ENCODE results near the gene WWP2. TPM values are rescaled to one million over a fixed set of nuclear protein-coding genes. Genes with fewer than 3 reads are reported as not detected.

Gene WWP2
- total RNA-seq, 1 experiment from 2014 or later, result 40.2 TPM

DNA sequence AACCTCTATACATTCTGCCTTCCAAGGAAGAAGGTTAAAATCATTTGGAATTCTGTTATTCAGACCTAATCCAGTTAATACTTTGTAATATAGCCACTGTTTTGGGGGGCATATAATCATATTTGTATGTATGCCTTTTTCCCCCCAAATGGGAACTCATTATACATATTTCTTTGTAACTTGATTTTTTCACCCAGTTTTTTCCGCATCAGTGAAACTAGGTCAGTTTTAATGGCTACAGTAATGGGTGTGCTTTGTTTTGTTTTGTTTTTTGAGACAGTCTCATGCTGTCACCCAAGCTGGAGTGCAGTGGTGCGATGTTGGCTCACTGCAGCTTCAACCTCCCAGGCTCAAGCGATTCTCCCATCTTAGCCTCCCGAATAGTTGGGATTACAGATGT, 54.9 kb downstream of the WWP2 start:
- WGBS (ENCODE audit: extremely low coverage, insufficient read length, low lambda C conversion rate), result no CpG with 5 or more reads among the region's 4 CpGs

More for the DNA sequence above, 54.9 kb downstream of the WWP2 start:
- TF ChIP-seq, protein P1, sequence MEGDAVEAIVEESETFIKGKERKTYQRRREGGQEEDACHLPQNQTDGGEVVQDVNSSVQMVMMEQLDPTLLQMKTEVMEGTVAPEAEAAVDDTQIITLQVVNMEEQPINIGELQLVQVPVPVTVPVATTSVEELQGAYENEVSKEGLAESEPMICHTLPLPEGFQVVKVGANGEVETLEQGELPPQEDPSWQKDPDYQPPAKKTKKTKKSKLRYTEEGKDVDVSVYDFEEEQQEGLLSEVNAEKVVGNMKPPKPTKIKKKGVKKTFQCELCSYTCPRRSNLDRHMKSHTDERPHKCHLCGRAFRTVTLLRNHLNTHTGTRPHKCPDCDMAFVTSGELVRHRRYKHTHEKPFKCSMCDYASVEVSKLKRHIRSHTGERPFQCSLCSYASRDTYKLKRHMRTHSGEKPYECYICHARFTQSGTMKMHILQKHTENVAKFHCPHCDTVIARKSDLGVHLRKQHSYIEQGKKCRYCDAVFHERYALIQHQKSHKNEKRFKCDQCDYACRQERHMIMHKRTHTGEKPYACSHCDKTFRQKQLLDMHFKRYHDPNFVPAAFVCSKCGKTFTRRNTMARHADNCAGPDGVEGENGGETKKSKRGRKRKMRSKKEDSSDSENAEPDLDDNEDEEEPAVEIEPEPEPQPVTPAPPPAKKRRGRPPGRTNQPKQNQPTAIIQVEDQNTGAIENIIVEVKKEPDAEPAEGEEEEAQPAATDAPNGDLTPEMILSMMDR (conservative IDR thresholded peaks at IDR 0.05), result no peak
- no peak overlapping the region for H3K23ac ChIP-seq (ENCODE audit: insufficient read length, low read depth, low read length)
- Mint-ChIP-seq H3K27me3 (ENCODE audit: low read depth) (no peaks in the 10 kb centered on the region), H3K4me1 (peaks cover 15 to 19% of the 10 kb centered on the region in 2 experiments), H3K9me3 (peaks cover 0 to 2% of the 10 kb centered on the region in 2 experiments; a peak in 2 of 5 replicates), H3K4me3 (no peak overlapping the region), H3K27ac (peak overlapping the region in 1 of 3 experiments; percentile 35; a peak in 1 of 7 replicates), H3K36me3 (ENCODE audit: insufficient read depth in 1 of 3, low read depth in 3 of 3) (peaks cover 12 to 20% (median 15%) of the 10 kb centered on the region in 3 experiments; a peak in 6 of 7 replicates)
- H3K4me2 ChIP-seq (ENCODE audit: insufficient read depth, insufficient read length, low read length), result no peak overlapping the region
- no peak overlapping the region for H4K8ac ChIP-seq (replicated peaks; ENCODE audit: insufficient read length, low read depth, low read length)
- H2BK15ac ChIP-seq (ENCODE audit: low read depth, low read length), result no peak overlapping the region
- H3K14ac ChIP-seq (ENCODE audit: insufficient read depth, low read length), result no peak overlapping the region
- H2BK120ac ChIP-seq (ENCODE audit: low read depth, low read length, poor library complexity, severe bottlenecking), result no peak overlapping the region
- no peak overlapping the region for H4K5ac ChIP-seq (ENCODE audit: insufficient read length, low read depth, low read length)
- no peak overlapping the region for H3K9ac ChIP-seq (ENCODE audit: extremely low read depth, insufficient read length, low read length)
- no peak overlapping the region for H3K4ac ChIP-seq (ENCODE audit: low read depth, low read length)
- H3K4me1 ChIP-seq (ENCODE audit: insufficient read depth, low read length), result peaks cover 2% of the 10 kb centered on the region; the same call in 1 of the 2 replicates
- no peak overlapping the region for H2BK12ac ChIP-seq (ENCODE audit: insufficient read length, low read depth, low read length)
- DNase-seq, result no peak
- no peak overlapping the region for H3K56ac ChIP-seq (ENCODE audit: insufficient read length, low read depth, low read length)
- no peaks in the 10 kb centered on the region for H4K20me1 ChIP-seq (ENCODE audit: control insufficient read depth, insufficient read depth, insufficient read length)
- no peaks in the 10 kb centered on the region for H3K23me2 ChIP-seq (ENCODE audit: insufficient read length, low read depth, low read length, poor library complexity, severe bottlenecking)
- H3K79me1 ChIP-seq (ENCODE audit: insufficient read depth, low read depth, low read length, poor library complexity, severe bottlenecking), result no peaks in the 10 kb centered on the region
- H3K27me3 ChIP-seq (ENCODE audit: insufficient read depth, low read length), result no peaks in the 10 kb centered on the region
- no peak overlapping the region for H3T11ph ChIP-seq (ENCODE audit: low read length)
- H2BK5ac ChIP-seq (ENCODE audit: insufficient read length, low read length), result no peak overlapping the region
- H3K9me3 ChIP-seq (ENCODE audit: control insufficient read depth, low read depth, low read length), result no peaks in the 10 kb centered on the region
- no peak overlapping the region for H2AFZ ChIP-seq (ENCODE audit: low read length)
- H2BK20ac ChIP-seq (ENCODE audit: low read depth, low read length, poor library complexity, severe bottlenecking), result no peak overlapping the region
- no peak overlapping the region for H2AK5ac ChIP-seq (ENCODE audit: insufficient read length, low read length)
- no peaks in the 10 kb centered on the region for H3K79me2 ChIP-seq (ENCODE audit: insufficient read depth, low read length)
- H3K18ac ChIP-seq (ENCODE audit: insufficient read length, low read depth, low read length), result no peak overlapping the region
- no peak overlapping the region for H3K27ac ChIP-seq (ENCODE audit: insufficient read length, low read depth, low read length)
- no peak overlapping the region for H4K91ac ChIP-seq (ENCODE audit: insufficient read length, low read depth, low read length)

Measured in H9 (cell line).